OCI-LY3 (cell line): ENCODE results near the gene RPS18.

Experiments used
- H2AFZ ChIP-seq: fragments of 200-600, 300-600 bp; shearing (Covaris generic); 2 replicates; pipeline ENCODE4 v1.6.0; 2014; ENCODE audit warnings: antibody characterized with exemption, low read depth, low read length
- H3K27ac ChIP-seq: fragments of 200-600, 300-600 bp; sonication (generic); 2 replicates; pipeline ENCODE4 v1.5.1; 2014; ENCODE audit warnings: mild to moderate bottlenecking, low read length, moderate library complexity, mixed read lengths
- H3K27me3 ChIP-seq: fragments of 200-600, 300-600 bp; sonication (generic); 2 replicates; pipeline ENCODE4 v1.6.1; 2014; ENCODE audit warnings: low read depth, low read length, mixed read lengths
- H3K36me3 ChIP-seq: fragments of 200-600, 300-600 bp; sonication (generic); replicated peaks from 2 replicates; pipeline ENCODE3; 2014; ENCODE audit warnings: low read depth, low read length, mixed read lengths
- H3K4me1 ChIP-seq: fragments of 300-600, 200-600 bp; sonication (generic); 2 replicates; pipeline ENCODE4 v1.6.1; 2014; ENCODE audit warnings: low read length, mixed read lengths
- H3K4me2 ChIP-seq: fragments of 200-600, 300-600 bp; sonication (generic); 2 replicates; pipeline ENCODE4 v1.6.1; 2014; ENCODE audit warnings: low read length, mixed read lengths
- H3K4me3 ChIP-seq: fragments of 300-600, 200-600 bp; sonication (generic); 2 replicates; pipeline ENCODE4 v1.5.1; 2014; ENCODE audit warnings: antibody characterized with exemption, mild to moderate bottlenecking, low read length, moderate library complexity
- H3K79me2 ChIP-seq: fragments of 300-600, 200-600 bp; shearing (Covaris generic); 2 replicates; pipeline ENCODE4 v1.6.1; 2014; ENCODE audit warnings: mild to moderate bottlenecking, low read length, mixed read lengths
- H3K9ac ChIP-seq: fragments of 300-600, 200-600 bp; shearing (Covaris generic); 2 replicates; pipeline ENCODE4 v1.6.0; 2014; ENCODE audit warnings: mild to moderate bottlenecking, low read length, moderate library complexity
- H3K9me3 ChIP-seq: fragments of 200-600, 300-600 bp; shearing (Covaris generic); 2 replicates; pipeline ENCODE4 v1.6.1; 2014; ENCODE audit warnings: low read length, mixed read lengths; ENCODE audit not compliant: insufficient read depth
- H4K20me1 ChIP-seq: fragments of 200-600, 300-600 bp; sonication (generic); 2 replicates; pipeline ENCODE4 v1.6.1; 2016; ENCODE audit warnings: low read length, mixed read lengths; ENCODE audit not compliant: insufficient read depth
- EZH2phosphoT487 ChIP-seq: fragments of 200-600 bp; shearing (Covaris generic); IDR thresholded peaks from 2 replicates; pipeline ENCODE4 v1.6.1; 2018; ENCODE audit warnings: antibody characterized with exemption, mixed run types, low read depth
- TF ChIP-seq, protein P1 (sequence below): fragments of 200-600, 300-600 bp; sonication (generic); IDR thresholded peaks from 2 replicates; pipeline ENCODE4 v1.5.1; 2014; ENCODE audit warnings: antibody characterized with exemption, low read length, low read depth

The RPS18 gene

DNA sequence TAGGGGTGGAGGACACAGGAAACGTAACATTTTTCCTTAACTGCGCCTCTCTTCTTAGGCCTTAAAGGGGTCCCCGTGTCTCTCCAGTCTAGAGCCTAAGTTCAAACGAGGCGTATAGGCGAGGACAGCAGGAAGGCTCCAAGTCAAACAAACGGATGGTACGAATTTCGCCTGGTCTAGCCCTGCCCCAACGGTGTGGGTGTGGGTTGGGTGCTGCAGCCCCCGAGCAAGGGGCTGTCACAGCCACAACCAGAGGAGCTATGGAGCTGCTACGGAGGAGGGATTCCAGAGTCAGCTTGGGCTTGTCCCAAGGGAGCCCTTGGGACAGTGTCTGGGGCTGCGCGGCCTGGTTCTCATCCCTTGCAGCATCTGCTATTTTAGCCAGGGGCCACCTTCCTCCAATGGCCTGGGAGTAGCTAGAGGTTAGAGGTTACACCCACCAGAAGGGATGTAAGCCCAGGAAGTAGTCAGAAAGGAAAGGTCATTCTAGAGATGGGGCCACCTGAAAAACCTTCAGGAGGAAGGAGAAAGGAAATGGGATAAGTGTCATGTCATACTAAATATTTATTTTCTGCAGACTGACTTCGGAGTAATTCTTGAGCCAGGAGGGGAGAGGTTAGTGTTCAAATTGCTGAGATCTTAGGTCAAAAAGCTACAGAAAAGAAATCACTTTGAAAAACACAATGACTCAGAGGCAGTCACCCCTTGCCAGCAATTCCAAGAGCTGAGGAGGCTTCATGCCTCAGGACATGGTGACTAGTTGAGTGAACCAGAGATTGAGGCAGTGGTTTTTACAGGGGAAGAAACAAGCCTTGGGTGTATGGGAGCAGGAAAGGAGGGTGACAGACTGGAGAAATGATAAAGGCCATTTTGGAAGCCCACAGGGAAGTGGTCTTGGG is 21.9 kb upstream of the RPS18 start:
- Histone ChIP-seq H2AFZ (0 out of 2 replicates have a peak overlapping the region, but pooled peaks have one; percentile 61), H3K4me2 (peak overlapping the region; percentile 99), H3K9me3 (no peaks in the 10 kb centered on the region), H3K79me2 (no peaks in the 10 kb centered on the region; the same call in 1 of the 2 replicates), H3K27ac (peak overlapping the region; percentile 72), H3K4me1 (peaks cover 7% of the 10 kb centered on the region), H4K20me1 (no peaks in the 10 kb centered on the region), H3K9ac (peak overlapping the region; percentile 96), H3K4me3 (peak overlapping the region; percentile 99), H3K27me3 (no peaks in the 10 kb centered on the region), H3K36me3 (peaks cover 3% of the 10 kb centered on the region)
- no peak for TF ChIP-seq EZH2phosphoT487
- TF ChIP-seq, protein P1, sequence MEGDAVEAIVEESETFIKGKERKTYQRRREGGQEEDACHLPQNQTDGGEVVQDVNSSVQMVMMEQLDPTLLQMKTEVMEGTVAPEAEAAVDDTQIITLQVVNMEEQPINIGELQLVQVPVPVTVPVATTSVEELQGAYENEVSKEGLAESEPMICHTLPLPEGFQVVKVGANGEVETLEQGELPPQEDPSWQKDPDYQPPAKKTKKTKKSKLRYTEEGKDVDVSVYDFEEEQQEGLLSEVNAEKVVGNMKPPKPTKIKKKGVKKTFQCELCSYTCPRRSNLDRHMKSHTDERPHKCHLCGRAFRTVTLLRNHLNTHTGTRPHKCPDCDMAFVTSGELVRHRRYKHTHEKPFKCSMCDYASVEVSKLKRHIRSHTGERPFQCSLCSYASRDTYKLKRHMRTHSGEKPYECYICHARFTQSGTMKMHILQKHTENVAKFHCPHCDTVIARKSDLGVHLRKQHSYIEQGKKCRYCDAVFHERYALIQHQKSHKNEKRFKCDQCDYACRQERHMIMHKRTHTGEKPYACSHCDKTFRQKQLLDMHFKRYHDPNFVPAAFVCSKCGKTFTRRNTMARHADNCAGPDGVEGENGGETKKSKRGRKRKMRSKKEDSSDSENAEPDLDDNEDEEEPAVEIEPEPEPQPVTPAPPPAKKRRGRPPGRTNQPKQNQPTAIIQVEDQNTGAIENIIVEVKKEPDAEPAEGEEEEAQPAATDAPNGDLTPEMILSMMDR: no peak

DNA sequence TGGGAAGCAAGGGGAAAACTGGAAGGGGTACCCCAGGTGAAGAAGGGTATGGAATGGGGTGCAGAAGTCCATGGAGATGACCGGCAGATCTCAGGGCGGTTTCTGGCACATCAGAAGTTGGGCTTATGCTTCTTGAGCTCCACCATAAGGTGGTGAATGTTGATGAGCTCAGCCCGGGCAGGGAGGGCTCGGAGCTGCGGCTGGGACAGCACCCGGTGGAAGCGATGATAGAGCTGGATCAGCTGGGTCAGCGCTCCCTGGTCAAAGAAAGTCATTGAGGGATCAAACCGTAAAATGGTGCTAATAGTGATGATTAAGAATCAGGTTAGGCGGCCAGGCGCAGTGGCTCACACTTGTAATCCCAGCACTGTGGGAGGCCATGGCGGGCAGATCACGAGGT is 21.1 kb upstream of the RPS18 start:
- H3K36me3 ChIP-seq: peaks cover 3% of the 10 kb centered on the region
- no peaks in the 10 kb centered on the region for H3K9me3 ChIP-seq
- no peaks in the 10 kb centered on the region; the same call in 1 of the 2 replicates for H3K79me2 ChIP-seq
- H3K9ac ChIP-seq: no peak overlapping the region
- H3K4me1 ChIP-seq: peaks cover 7% of the 10 kb centered on the region
- no peak overlapping the region for H3K4me3 ChIP-seq
- H3K4me2 ChIP-seq: no peak overlapping the region
- H3K27me3 ChIP-seq: no peaks in the 10 kb centered on the region
- no peak overlapping the region for H3K27ac ChIP-seq
- TF ChIP-seq, protein P1: no peak
- TF ChIP-seq EZH2phosphoT487: no peak
- H2AFZ ChIP-seq: no peak overlapping the region
- H4K20me1 ChIP-seq: no peaks in the 10 kb centered on the region

DNA sequence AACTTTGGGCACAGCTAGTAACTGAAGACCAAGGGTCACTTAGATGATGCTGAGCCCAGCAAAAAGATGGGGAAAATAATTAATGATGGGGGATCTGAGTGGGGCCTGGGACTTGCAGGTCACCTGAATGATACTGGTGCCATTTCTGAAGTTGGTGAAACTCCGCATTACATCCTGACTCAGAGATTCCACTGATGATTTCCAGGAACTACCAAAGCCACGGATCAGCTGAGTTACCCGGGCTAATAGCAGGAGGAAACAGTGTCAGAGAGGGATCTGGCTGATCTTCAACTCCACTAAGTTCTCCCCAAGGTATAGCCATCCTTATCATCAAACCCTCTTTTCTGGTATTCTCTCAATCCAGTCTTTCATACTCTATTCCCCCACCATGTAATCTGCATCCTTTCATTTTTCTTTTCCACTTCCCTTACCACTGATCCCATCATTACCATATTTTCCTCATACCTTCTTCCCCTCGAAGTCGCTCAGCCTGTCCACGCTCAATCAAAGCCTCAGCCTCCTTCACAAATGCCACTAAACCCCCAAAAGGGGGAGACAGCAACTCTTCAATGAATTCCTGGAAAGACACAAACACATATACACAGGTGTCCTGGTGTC is 20.4 kb upstream of the RPS18 start:
- Histone ChIP-seq H3K4me2 (no peak overlapping the region), H3K4me3 (no peak overlapping the region), H3K79me2 (no peaks in the 10 kb centered on the region; the same call in 1 of the 2 replicates), H2AFZ (no peak overlapping the region), H3K27ac (no peak overlapping the region), H3K4me1 (peaks cover 7% of the 10 kb centered on the region), H3K9me3 (no peaks in the 10 kb centered on the region), H3K36me3 (peaks cover 3% of the 10 kb centered on the region), H3K27me3 (no peaks in the 10 kb centered on the region), H3K9ac (no peak overlapping the region), H4K20me1 (no peaks in the 10 kb centered on the region)
- TF ChIP-seq, protein P1: no peak
- TF ChIP-seq EZH2phosphoT487: no peak

DNA sequence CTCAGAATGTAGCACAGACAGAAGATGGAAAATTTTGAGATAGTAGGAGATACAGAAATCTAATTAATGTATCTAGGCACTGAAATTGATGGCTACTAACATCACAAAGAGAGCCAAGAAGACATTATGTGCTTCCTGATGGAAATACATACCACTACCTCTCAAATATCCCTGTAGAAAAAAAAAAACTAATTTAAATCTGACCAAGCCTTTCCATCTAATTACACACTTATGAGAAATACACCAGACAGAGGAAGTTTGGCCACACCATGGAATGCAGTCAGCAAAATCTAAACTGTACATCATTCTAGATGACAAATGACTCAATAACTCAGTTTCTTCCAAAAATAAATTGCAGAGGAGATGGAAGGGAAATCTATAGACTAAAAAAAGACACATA is 19.1 kb upstream of the RPS18 start:
- peaks cover 7% of the 10 kb centered on the region for H3K4me1 ChIP-seq
- no peaks in the 10 kb centered on the region for H4K20me1 ChIP-seq
- peaks cover 3% of the 10 kb centered on the region for H3K36me3 ChIP-seq
- no peaks in the 10 kb centered on the region for H3K9me3 ChIP-seq
- no peak overlapping the region for H2AFZ ChIP-seq
- TF ChIP-seq EZH2phosphoT487: no peak
- TF ChIP-seq, protein P1: no peak
- H3K4me2 ChIP-seq: no peak overlapping the region
- no peaks in the 10 kb centered on the region; the same call in 1 of the 2 replicates for H3K79me2 ChIP-seq
- no peak overlapping the region for H3K4me3 ChIP-seq
- no peak overlapping the region for H3K27ac ChIP-seq
- no peaks in the 10 kb centered on the region for H3K27me3 ChIP-seq
- H3K9ac ChIP-seq: no peak overlapping the region
